ENCODE measurements around the gene ORC3.

The ORC3 gene

GRCh38 chr6:87589693-87590416 is at the start of gene ORC3, which contains the start of gene RARS2:
ORC3 (plus strand) TSS chr6:87590135; CDS start chr6:87590169, 34 bp downstream.
RARS2 (minus strand) TSS chr6:87589987; CDS start chr6:87589957, 30 bp downstream.
- DNase-seq, result peak; percentile 78

GRCh38 chr6:87540539-87540938 is 49.4 kb upstream of the ORC3 start:
- no peak for DNase-seq

- DNase-seq, result no peak
Observed at GRCh38 chr6:87541041-87541440, 48.9 kb upstream of the ORC3 start.

GRCh38 chr6:87541744-87542143 is 48.2 kb upstream of the ORC3 start:
- DNase-seq, result no peak

- no peak for DNase-seq
Observed at GRCh38 chr6:87543696-87544473, 46.0 kb upstream of the ORC3 start.

GRCh38 chr6:87544474-87544735 is 45.5 kb upstream of the ORC3 start:
- no peak for DNase-seq

GRCh38 chr6:87551799-87552198 is 38.1 kb upstream of the ORC3 start:
- DNase-seq, result no peak

GRCh38 chr6:87553159-87553765 is 36.7 kb upstream of the ORC3 start:
- no peak for DNase-seq

- DNase-seq, result no peak
Observed at GRCh38 chr6:87555506-87555905, 34.4 kb upstream of the ORC3 start.

GRCh38 chr6:87558446-87558845 is 31.5 kb upstream of the ORC3 start:
- DNase-seq, result no peak

- no peak for DNase-seq
Observed at GRCh38 chr6:87561017-87561416, 28.9 kb upstream of the ORC3 start.

- DNase-seq, result no peak
Observed at GRCh38 chr6:87572021-87572420, 17.9 kb upstream of the ORC3 start.

GRCh38 chr6:87572883-87573282 is 17.1 kb upstream of the ORC3 start:
- DNase-seq, result no peak

GRCh38 chr6:87573307-87574024 is 16.5 kb upstream of the ORC3 start:
- DNase-seq, result no peak

GRCh38 chr6:87574237-87574804 is 15.6 kb upstream of the ORC3 start:
- no peak for DNase-seq

- DNase-seq, result no peak
Observed at GRCh38 chr6:87575423-87575822, 14.5 kb upstream of the ORC3 start.

- DNase-seq, result no peak
Observed at GRCh38 chr6:87583822-87584221, 6.1 kb upstream of the ORC3 start.

- DNase-seq, result no peak
Observed at GRCh38 chr6:87586371-87587077, 3.4 kb upstream of the ORC3 start.

GRCh38 chr6:87588756-87589407 is 1.1 kb upstream of the ORC3 start:
- DNase-seq, result no peak

- DNase-seq, result no peak
Observed at GRCh38 chr6:87590417-87590880, 514 bp downstream of the ORC3 start.

- no peak for DNase-seq
Observed at GRCh38 chr6:87590990-87591389, 1.1 kb downstream of the ORC3 start.

GRCh38 chr6:87600576-87600975 is 10.6 kb downstream of the ORC3 start:
- no peak for DNase-seq
